NCI-H2171 (cell line): ENCODE data around the gene ANGPTL2.

Experiments used
- DNase-seq: peaks from one replicate; lab custom pipeline; 2025; lab: John Stamatoyannopoulos, UW

ANGPTL2 gene

DNA sequence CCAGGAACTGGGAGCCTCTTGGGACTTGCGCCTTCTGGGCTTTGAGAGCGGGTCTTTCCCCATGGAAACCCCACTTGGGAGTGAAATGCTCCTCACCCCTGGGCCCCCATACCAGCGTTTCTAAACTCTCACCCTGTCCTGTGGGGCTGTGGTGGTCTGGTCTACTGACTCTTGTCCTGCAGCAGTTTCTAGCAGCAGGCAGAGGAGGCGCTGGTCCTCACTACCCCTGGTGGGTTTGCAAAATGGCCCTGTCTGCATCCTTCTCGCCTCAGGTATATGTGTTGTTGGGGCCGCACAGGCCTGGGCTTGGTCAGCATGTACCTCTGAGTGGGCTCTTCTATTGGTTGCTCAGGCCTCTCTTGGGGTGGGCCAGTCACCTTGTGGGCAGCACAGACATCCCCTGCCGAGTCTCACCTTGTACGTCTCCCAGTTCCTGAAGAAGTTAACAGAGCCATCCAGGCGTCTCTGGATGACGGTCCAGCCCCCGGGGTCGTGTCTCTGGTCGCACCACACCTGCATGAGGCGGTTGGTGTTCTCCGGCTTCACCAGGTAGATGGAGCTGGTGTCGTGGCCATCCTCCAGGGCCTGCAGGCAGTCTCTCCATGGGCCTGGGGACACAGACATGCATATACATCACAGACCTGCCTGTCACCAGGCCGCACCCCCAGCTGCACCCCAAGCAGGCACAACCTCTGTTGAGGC is 29.0 kb downstream of the ANGPTL2 start:
- no peak for DNase-seq

DNA sequence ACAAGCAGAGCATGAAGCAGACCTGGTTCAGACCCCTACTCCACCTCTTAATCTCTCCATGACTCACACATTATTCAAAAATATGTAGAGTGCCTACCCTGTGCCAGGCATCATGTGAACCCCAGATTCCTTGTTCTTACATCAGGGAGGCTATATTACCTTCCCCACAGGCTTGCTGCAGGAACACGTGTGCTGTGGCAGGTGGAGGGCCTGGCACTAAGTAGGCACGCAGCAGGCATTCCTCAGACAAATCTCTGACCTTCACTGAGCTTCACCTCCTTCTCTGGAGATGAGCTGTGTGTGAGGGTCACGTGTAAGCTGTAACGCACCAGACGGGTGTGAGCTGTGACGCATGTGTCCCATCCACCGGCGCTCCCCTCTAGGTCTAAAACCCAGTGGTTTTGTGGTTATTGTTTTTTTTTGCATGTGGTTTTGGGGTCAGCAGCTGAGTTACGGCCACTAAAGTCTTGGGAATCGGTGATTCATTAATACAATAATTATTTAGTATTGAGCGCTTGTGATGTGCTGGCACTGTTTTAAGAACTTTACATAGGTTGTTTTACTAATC is 30.3 kb downstream of the ANGPTL2 start:
- DNase-seq, result no peak

GRCh38 chr9:127091526-127091925 is 30.9 kb downstream of the ANGPTL2 start:
- no peak for DNase-seq

DNA sequence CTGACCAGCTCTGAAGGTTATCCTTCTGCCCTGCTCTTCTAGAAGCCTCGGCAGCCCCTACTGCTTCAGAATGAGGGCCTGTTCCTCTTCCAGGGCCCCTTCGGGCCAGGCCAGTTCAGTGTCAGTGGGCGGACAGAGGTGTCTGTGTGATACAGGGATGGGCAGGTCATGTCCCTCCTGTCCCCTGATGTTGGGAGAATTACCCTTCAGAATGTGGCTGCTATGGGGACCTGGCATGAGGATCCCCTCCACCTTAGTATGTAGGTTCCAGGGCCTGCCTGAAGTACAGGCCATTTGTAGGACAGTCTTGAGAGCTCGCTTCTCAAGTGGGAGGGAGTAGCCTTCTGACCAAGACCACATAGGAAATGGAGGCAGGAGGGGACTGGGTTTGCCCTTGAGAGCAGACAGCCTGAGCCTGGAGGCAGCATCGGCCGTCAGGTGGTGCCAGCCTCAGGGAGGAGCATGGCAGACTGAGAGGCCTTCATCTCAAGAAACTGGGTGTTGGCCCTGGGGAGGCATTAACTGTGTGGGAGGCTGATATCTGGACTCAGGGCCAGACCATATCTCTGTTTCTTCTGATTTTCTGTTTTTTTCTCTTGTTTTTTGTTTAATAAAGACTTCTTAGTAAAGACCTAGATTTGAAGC is 32.0 kb downstream of the ANGPTL2 start:
- DNase-seq, result no peak

- no peak for DNase-seq
These were observed 32.8 kb downstream of the ANGPTL2 start for GRCh38 chr9:127089631-127090081.

GRCh38 chr9:127088724-127089615 is 33.5 kb downstream of the ANGPTL2 start:
- DNase-seq, result no peak

DNA sequence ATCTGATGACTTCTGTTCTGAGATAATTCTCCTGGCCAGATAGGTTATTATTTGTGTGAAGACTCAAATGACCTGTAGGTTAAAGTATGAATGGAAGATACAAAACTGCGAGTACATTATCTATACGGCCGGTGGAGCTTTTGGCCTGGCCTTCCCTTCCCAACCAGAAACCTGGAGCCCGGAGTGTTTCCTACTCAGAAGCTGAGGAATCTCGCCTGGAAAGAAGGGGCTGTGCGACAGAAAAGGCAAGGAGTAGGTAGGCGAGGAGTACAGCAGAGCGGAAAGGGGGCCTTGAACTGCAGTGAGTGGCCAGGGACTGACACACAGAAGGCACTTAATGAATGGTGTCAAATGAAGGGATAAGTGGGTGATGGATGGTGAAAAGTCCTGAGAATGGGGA is 34.6 kb downstream of the ANGPTL2 start:
- DNase-seq, result no peak

DNA sequence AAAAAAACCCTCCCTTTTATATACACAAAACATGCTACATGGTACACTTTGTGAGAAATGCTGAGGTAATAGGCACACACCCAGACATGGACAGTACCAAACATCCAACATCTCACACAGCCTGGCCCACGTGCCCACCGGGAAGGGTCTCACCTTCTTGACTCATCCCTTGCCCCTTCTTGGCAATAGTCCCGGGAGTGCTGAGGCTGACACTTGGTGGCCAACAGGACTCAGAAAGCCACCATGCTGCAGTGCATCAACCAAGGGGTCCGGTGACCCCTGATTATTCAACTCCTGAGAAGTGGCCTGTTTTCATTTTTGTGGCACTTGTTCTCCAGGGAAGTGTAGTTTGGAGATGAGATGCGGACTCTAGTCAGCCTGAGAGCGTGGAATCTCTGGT is 35.0 kb downstream of the ANGPTL2 start:
- no peak for DNase-seq

DNA sequence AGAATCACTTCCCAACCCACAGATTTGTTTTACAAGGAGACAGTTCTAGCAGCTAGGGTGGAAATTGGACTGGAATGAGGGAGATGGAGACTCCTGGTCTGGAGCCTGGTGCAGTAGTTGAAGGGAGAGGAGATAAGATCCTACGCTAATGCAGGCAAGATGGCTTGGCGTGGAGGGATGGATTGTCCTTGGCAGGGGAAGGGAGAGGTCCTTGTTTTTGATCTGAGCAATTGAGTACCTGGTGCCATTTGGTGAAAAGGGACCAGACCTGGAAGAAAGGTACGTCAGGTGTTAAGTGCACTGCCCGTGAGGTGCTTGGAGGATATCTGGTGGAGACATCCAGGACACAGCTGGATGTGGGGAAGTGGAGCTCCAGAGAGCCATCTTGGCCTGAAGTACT is 35.7 kb downstream of the ANGPTL2 start:
- DNase-seq, result no peak

GRCh38 chr9:127085186-127085585 is 37.2 kb downstream of the ANGPTL2 start:
- DNase-seq, result no peak

DNA sequence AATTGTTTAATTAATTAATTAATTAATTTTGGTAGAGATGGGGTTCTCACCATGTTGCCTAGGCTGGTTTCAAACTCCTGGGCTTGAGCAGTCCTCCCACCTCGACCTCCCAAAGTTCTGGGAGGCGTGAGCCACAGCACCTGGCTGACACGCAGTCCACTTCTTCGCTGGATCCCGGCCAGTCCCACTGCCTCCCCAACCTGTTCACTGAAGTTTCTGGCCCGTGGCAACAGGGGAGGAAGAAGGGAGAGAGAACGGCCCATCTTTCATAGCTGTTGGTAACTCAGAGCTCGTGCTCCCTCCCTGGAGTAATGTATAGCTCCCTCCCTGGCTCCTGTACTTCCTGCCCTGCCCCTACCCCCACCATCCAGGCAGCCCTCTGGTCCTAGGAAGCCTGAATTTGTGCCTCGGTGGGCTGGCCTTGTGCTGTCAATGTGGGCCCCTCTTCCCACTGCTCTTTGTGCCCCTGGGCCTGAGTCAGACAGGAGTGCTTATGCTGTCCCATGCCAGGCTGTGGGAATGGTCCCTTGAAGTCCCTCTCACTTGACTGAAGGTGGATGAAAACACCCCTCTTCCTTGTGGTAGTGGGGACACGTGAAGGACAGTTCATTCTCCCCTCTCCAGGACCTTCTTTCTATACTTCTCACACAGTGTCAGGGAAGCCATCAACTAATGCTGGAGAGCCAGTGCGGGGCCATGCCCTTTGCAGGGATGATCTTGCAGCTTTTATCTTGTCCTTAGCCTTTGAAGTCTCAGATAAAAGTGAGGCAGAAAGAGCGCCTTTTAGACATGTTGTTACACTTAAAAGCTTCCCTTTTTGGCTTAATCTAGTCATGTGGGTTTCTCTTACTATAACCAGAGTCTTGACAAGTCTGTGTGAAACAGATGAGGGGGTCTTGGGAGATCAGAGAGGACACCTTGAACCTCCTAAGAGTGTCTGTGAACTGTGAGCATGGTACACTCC is 38.1 kb downstream of the ANGPTL2 start:
- no peak for DNase-seq

DNA sequence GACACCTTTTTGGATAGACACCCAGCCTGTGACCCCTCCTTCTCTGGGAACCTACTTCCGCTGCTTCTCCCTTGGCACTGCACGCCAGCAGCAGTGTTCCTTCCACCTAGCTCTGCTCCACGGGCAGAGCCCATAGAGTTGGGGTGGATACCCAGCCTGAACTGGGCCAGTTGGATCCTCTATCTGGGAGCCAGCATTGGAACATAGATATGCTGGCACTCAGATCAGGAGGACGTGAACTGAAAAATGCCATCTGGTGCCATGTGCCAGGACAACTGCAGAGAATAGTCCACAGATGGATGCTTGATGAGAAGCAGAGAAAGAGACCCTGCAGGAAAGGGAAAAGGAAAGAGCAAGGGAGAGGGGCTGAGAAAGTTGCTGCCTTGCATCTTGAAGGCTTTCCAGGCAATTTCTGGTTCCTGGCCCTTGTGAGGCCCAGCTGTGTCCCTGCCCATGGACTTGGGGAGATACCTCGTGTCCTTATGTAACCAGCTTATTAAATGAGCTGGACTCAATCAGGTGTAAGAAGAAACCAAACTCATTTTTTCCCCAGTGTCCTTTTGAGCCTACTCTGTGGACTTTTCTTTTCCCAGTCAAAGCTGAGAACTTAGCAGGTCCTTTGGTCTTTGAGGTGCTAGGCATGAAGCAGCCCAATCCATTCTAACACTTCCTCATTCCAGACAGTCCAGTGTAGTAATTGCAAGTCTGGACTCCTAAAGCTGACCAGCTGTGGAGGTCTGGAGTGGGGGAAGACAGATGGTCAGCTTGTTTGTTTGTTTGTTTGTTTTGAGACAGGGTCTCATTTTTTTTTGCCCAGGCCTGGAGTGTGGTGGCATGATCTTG is 39.1 kb downstream of the ANGPTL2 start:
- DNase-seq, result no peak

GRCh38 chr9:127081250-127082185 is 40.9 kb downstream of the ANGPTL2 start:
- no peak for DNase-seq

- no peak for DNase-seq
These were observed 42.8 kb downstream of the ANGPTL2 start for GRCh38 chr9:127079446-127080140.

DNA sequence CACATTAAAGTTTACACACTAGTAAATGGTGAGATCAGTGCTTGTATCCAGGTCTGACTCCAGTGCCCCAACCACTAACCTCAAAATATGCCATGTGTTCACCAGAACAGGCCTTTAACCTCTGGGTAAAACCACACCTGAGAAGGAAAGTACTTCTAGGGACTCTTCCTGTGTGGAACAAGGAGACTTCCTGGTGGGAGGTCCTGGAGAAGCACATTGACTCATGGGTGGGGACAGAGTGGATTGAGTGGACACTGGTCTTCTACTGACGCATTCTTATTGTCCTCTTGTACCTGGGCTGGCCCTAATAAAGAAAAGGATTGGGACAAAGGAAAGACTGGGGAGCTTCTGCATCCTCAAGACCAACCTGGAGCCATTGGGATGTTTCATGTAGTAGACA is 43.4 kb downstream of the ANGPTL2 start:
- no peak for DNase-seq

GRCh38 chr9:127078336-127078735 is 44.1 kb downstream of the ANGPTL2 start:
- DNase-seq, result no peak

- DNase-seq, result no peak
These were observed 44.8 kb downstream of the ANGPTL2 start for GRCh38 chr9:127077644-127077946.

DNA sequence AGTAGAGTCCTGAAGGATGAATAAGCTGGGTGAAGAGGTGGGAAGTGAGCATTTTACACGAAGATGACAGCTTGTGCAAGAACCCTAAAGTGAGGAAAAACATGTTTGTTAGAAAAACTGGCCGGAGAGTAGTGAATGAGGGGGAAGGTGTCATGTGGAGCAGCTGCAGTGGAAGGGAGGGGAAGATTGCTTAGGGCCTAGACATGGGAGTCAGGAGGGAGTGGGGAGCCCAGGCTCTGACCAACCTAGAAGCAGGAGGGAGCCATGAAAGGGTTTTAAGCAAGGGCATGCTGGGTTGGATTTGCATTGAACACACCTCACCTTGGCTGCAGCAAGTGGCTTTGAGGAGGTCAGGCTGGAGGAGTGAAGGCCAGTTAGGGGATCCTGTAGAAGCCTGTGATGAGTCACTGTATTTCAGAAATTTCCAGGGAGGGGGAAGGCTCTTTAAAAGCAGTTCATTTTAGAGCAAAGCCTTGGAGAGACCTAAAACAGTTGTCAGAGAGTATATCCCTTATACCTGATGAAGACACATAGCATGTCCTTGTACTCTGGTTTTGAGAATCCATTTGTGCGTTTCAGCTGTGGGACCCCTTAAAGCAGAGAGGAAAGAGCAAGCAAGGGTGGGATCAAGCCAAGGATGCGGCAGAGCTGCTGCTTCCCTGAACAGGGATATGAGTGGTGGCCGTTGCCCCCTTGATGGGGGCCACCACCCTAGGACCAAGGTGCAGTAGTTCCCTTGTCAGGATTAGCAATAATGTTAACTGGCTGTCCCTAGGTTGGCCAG is 45.4 kb downstream of the ANGPTL2 start:
- DNase-seq, result no peak
